ENCODE measurements around the gene CLIC6. TPM values are rescaled to one million over a fixed set of nuclear protein-coding genes. Genes with fewer than 3 reads are reported as not detected.
A peak's percentile ranks its signal among the peaks of the same experiment; 100 is the strongest.
"Not testable (repeated sequence)": the region's sequence is repeated elsewhere in the genome, so short reads cannot be mapped to it uniquely, and the experiment has no call there.

CLIC6 gene
- total and polyA plus RNA-seq, 7 donors = 0.50 to 35.5 (median 7.7) TPM

- H3K4me3 ChIP-seq = no peak overlapping the region
- H3K27me3 ChIP-seq (ENCODE audit: insufficient read depth in 3 of 3, low read length in 2 of 3) = no peaks in the 10 kb centered on the region
- no peaks in the 10 kb centered on the region for H3K4me1 ChIP-seq
- WGBS, 3 donors = 89 to 94% (median 90%) methylated on average over 6 of the region's 6 CpGs
- no peak for ATAC-seq
- no peak for DNase-seq
- no peak for TF ChIP-seq CTCF (IDR thresholded peaks at IDR 0.05)
- no peaks in the 10 kb centered on the region for H3K36me3 ChIP-seq (ENCODE audit: insufficient read depth in 1 of 2, low read depth in 1 of 2)
- no peak overlapping the region for H3K27ac ChIP-seq
- H3K9me3 ChIP-seq = peaks cover 4% of the 10 kb centered on the region
- intact Hi-C loops (cut with DNase I) = no loop called here
These were observed 15.3 kb upstream of the CLIC6 start for GRCh38 chr21:34653522-34653921.

GRCh38 chr21:34661848-34662247, 6.9 kb upstream of the CLIC6 start:
- H3K27me3 ChIP-seq (ENCODE audit: insufficient read depth in 3 of 3, low read length in 2 of 3) = peaks cover 0 to 6% (median 2%) of the 10 kb centered on the region in 3 donors
- H3K36me3 ChIP-seq (ENCODE audit: insufficient read depth in 1 of 2, low read depth in 1 of 2) = no peaks in the 10 kb centered on the region
- no peak for TF ChIP-seq CTCF (IDR thresholded peaks at IDR 0.05)
- ATAC-seq (no peak), DNase-seq (no peak)
- no peak overlapping the region for H3K4me3 ChIP-seq
- H3K9me3 ChIP-seq = peaks cover 11% of the 10 kb centered on the region
- no peak overlapping the region for H3K27ac ChIP-seq
- no peaks in the 10 kb centered on the region for H3K4me1 ChIP-seq
- intact Hi-C loops (cut with DNase I) = no loop called here

GRCh38 chr21:34667761-34668160, 1.0 kb upstream of the CLIC6 start:
- Histone ChIP-seq H3K4me3 (no peak overlapping the region), H3K4me1 (no peaks in the 10 kb centered on the region), H3K27ac (no peak overlapping the region), H3K36me3 (ENCODE audit: insufficient read depth in 1 of 2, low read depth in 1 of 2) (no peaks in the 10 kb centered on the region), H3K9me3 (no peaks in the 10 kb centered on the region), H3K27me3 (ENCODE audit: insufficient read depth in 3 of 3, low read length in 2 of 3) (peaks cover 0 to 46% (median 14%) of the 10 kb centered on the region in 3 donors)
- TF ChIP-seq CTCF (IDR thresholded peaks at IDR 0.05) = no peak
- DNase-seq (no peak), ATAC-seq (no peak)
- WGBS, 3 donors = 84 to 87% (median 87%) methylated on average over 3 of the region's 3 CpGs
- intact Hi-C loops (cut with DNase I) = no loop called here

GRCh38 chr21:34669149-34669879, 520 bp downstream of the CLIC6 start:
- no peak for TF ChIP-seq CTCF (IDR thresholded peaks at IDR 0.05)
- ATAC-seq (peak; percentile 50 to 64 (median 55)), DNase-seq (peak in 1 of 2 donors; percentile 36)
- no peaks in the 10 kb centered on the region for H3K36me3 ChIP-seq (ENCODE audit: insufficient read depth in 1 of 2, low read depth in 1 of 2)
- no peak overlapping the region for H3K27ac ChIP-seq
- H3K27me3 ChIP-seq (ENCODE audit: insufficient read depth in 3 of 3, low read length in 2 of 3) = peaks cover 0 to 49% (median 14%) of the 10 kb centered on the region in 3 donors
- intact Hi-C loops (cut with DNase I) = no loop called here
- H3K9me3 ChIP-seq = no peaks in the 10 kb centered on the region
- H3K4me3 ChIP-seq = peak overlapping the region; percentile 62
- no peaks in the 10 kb centered on the region for H3K4me1 ChIP-seq
- WGBS, 3 donors = 1 to 2% (median 1%) methylated on average over 59 to 74 of the region's 74 CpGs

GRCh38 chr21:34669880-34670219, 1.1 kb downstream of the CLIC6 start:
- H3K9me3 ChIP-seq; intact Hi-C loops (cut with DNase I); H3K4me1 ChIP-seq; DNase-seq; H3K36me3 ChIP-seq (ENCODE audit: insufficient read depth in 1 of 2, low read depth in 1 of 2): not testable (repeated sequence)
- Histone ChIP-seq H3K27me3 (ENCODE audit: insufficient read depth in 3 of 3, low read length in 2 of 3) (peaks cover 0 to 49% (median 14%) of the 10 kb centered on the region in 3 donors), H3K27ac (peak overlapping the region; percentile 23), H3K4me3 (peak overlapping the region; percentile 62)
- peak in 1 of 4 donors; percentile 15 for ATAC-seq
- 1 to 2% (median 2%) methylated on average over 28 to 46 of the region's 46 CpGs for WGBS, 3 donors

Data from psoas muscle (tissue), 8 donors.